Upper lobe of left lung (tissue), 6 donors: ENCODE measurements around the gene NAMPT. TPM values are rescaled to one million over a fixed set of nuclear protein-coding genes. Genes with fewer than 3 reads are reported as not detected.

Source experiments
- ATAC-seq, 2 donors: fragments of 200-7000 bp; cut with Tn5 transposase; one replicate each; pipeline ENCODE4 v1.9.1; 2022; ENCODE audit warnings: mild to moderate bottlenecking in 2 of 2, moderate library complexity in 2 of 2; ENCODE audit not compliant: low FRiP score in 2 of 2
- DNase-seq, 2 donors: peaks; one replicate each; pipeline ENCODE4 v3.0.0-alpha.2; 2019 to 2020
- H3K27ac ChIP-seq, 4 donors: fragments of 200-600 bp; sonication (generic); one replicate each; pipeline ENCODE4 v1.5.1; 2016 to 2019
- H3K27me3 ChIP-seq, 4 donors: fragments of 200-600 bp; sonication (generic); one replicate each; pipeline ENCODE4 v1.5.1; 2017 to 2019
- H3K36me3 ChIP-seq, 4 donors: fragments of 200-600 bp; sonication (generic); one replicate each; pipeline ENCODE4 v1.5.1; 2016 to 2019
- H3K4me1 ChIP-seq, 4 donors: fragments of 200-600 bp; sonication (generic); one replicate each; pipeline ENCODE4 v1.5.1; 2018 to 2019
- H3K4me3 ChIP-seq, 4 donors: fragments of 200-600 bp; sonication (generic); one replicate each; pipeline ENCODE4 v1.5.1; 2017 to 2019; ENCODE audit warnings: mild to moderate bottlenecking in 2 of 4, moderate library complexity in 1 of 4
- H3K9me3 ChIP-seq, 4 donors: fragments of 200-600 bp; sonication (generic); one replicate each; pipeline ENCODE4 v1.5.1; 2018 to 2019
- EP300 ChIP-seq, 4 donors: sonication (generic); formaldehyde crosslinking; IDR thresholded peaks; one replicate each; pipeline ENCODE4 v1.5.1; 2017; ENCODE audit warnings: antibody characterized with exemption in 4 of 4, control low read depth in 2 of 4
- POLR2A ChIP-seq, 4 donors: fragments of 450-650 bp; IDR thresholded peaks; one replicate each; pipeline ENCODE4 v1.5.1; 2016 to 2017; ENCODE audit warnings: antibody characterized with exemption in 4 of 4, mild to moderate bottlenecking in 2 of 4
- POLR2AphosphoS5 ChIP-seq, 2 donors: sonication (generic); formaldehyde crosslinking; IDR thresholded peaks; one replicate each; pipeline ENCODE4 v1.5.1; 2017; ENCODE audit warnings: antibody characterized with exemption in 2 of 2
- WGBS, 2 donors: methylation state at CpG; one replicate each; pipeline ENCODE4 v1.1.5; 2017 to 2018; 5-methylcytosine and 5-hydroxymethylcytosine counted together
- total RNA-seq, 6 donors: library from RNA; depleted of rRNA in 4 of 6; stranded (reverse); fragments of >200 nt in 4 of 6; gene quantifications; one replicate each; pipeline versions ENCODE4 v1.1.0 to v1.2.1, GENCODE V29; 2016 to 2021
- TF ChIP-seq, protein P1 (sequence below), 6 experiments: fragments of 450-650 bp in 4 of 6; fragments of 200-600 bp in 2 of 6; sonication (generic) in 2 of 6; IDR thresholded peaks; one replicate each; pipeline ENCODE4 v1.5.1; 2016 to 2019; ENCODE audit warnings: antibody characterized with exemption in 6 of 6
- donor health status: DM: no; HTN: no; CAD: no; lungs with moderate emphysema.
- donor health status: DM: no; HTN: yes; CAD: no; lungs with severe emphysema.

Gene NAMPT
- total RNA-seq, 6 donors from 2014 or later = 129 to 326 (median 212) TPM

DNA sequence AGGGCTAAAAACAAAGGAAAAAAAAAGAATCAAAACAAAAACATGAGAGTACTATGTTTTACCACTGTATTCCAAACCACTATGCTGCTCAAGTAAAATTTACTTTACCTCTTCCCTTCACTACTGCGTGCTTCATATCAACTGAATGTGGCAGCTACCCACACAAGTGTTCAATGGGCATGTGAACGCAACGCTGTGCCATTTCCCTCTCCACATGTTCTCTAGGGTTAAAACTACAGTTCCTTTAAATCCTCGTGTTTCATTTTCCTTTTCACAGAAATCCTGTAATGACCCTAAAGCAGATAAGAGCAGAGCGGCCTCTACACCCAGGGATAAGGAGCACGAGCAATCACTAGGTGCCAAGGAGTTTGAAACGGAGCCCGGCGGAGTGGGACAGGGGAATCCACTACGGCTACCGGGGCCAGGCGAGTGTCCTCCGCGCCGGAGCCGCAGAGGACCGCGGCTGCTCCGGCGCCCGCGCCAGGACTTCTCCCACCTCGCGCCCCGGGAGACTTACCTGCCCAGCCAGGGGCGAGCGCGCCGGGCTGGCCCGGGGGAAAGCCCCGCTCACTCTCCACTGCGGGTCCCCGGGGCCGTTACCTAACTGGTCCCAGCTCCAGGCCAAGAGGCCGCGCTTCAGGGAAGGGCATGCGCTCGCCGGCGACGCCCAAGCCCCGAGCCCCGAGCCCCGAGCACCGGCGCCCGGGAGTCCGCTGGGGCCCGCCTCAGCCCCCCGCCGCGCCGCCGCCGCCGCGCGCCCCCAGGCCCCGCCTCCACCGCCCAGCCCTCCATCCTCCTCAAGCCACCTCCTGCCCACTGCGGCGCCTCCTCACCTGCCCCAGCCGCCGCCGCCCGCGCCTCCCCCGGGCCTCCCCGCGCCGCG lies 711 bp downstream of the NAMPT start:
- ATAC-seq (peak; percentile 1 to 44), DNase-seq (peak; percentile 63 to 95)
- Histone ChIP-seq H3K4me1 (peaks cover 26 to 44% (median 36%) of the 10 kb centered on the region in 4 donors), H3K4me3 (peak overlapping the region; percentile 58 to 86 (median 77)), H3K36me3 (peaks cover 0 to 9% (median 0%) of the 10 kb centered on the region in 4 donors), H3K27ac (peak overlapping the region; percentile 98 to 100 (median 98)), H3K27me3 (no peaks in the 10 kb centered on the region), H3K9me3 (no peaks in the 10 kb centered on the region)
- TF ChIP-seq EP300 (IDR thresholded peaks at IDR 0.05) (no peak), POLR2AphosphoS5 (IDR thresholded peaks at IDR 0.05) (peak; percentile 51 to 74), POLR2A (IDR thresholded peaks at IDR 0.05) (peak in 3 of 4 donors; percentile 13 to 72 (median 68))
- TF ChIP-seq, protein P1, sequence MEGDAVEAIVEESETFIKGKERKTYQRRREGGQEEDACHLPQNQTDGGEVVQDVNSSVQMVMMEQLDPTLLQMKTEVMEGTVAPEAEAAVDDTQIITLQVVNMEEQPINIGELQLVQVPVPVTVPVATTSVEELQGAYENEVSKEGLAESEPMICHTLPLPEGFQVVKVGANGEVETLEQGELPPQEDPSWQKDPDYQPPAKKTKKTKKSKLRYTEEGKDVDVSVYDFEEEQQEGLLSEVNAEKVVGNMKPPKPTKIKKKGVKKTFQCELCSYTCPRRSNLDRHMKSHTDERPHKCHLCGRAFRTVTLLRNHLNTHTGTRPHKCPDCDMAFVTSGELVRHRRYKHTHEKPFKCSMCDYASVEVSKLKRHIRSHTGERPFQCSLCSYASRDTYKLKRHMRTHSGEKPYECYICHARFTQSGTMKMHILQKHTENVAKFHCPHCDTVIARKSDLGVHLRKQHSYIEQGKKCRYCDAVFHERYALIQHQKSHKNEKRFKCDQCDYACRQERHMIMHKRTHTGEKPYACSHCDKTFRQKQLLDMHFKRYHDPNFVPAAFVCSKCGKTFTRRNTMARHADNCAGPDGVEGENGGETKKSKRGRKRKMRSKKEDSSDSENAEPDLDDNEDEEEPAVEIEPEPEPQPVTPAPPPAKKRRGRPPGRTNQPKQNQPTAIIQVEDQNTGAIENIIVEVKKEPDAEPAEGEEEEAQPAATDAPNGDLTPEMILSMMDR (IDR thresholded peaks at IDR 0.05) = no peak
- WGBS, 2 donors = 0 to 1% methylated on average over 27 to 30 of the region's 72 CpGs

- peaks cover 0 to 9% (median 0%) of the 10 kb centered on the region in 4 donors for H3K36me3 ChIP-seq
- H3K27me3 ChIP-seq = no peaks in the 10 kb centered on the region
- DNase-seq (no peak), ATAC-seq (no peak)
- peak overlapping the region; percentile 98 to 100 (median 98) for H3K27ac ChIP-seq
- peak overlapping the region; percentile 58 to 86 (median 77) for H3K4me3 ChIP-seq
- no peak for TF ChIP-seq POLR2AphosphoS5 (IDR thresholded peaks at IDR 0.05)
- peak in 1 of 4 donors; percentile 29 for TF ChIP-seq EP300 (IDR thresholded peaks at IDR 0.05)
- peaks cover 32 to 50% (median 41%) of the 10 kb centered on the region in 4 donors for H3K4me1 ChIP-seq
- no peaks in the 10 kb centered on the region for H3K9me3 ChIP-seq
- WGBS, 2 donors = 29 to 38% methylated on average over 5 of the region's 5 CpGs
Observed at GRCh38 chr7:106283501-106283830, 1.3 kb downstream of the NAMPT start.

GRCh38 chr7:106282852-106283251 lies 1.9 kb downstream of the NAMPT start:
- Histone ChIP-seq H3K4me3 (peak overlapping the region; percentile 18 to 86 (median 77)), H3K27ac (peak overlapping the region; percentile 98 to 100 (median 98)), H3K9me3 (no peaks in the 10 kb centered on the region), H3K27me3 (no peaks in the 10 kb centered on the region), H3K36me3 (peaks cover 0 to 9% (median 0%) of the 10 kb centered on the region in 4 donors), H3K4me1 (peaks cover 33 to 56% (median 46%) of the 10 kb centered on the region in 4 donors)
- ATAC-seq (no peak), DNase-seq (no peak)
- TF ChIP-seq POLR2A (IDR thresholded peaks at IDR 0.05) (no peak), EP300 (IDR thresholded peaks at IDR 0.05) (no peak)
- 69 to 78% methylated on average over 3 of the region's 3 CpGs for WGBS, 2 donors

DNA sequence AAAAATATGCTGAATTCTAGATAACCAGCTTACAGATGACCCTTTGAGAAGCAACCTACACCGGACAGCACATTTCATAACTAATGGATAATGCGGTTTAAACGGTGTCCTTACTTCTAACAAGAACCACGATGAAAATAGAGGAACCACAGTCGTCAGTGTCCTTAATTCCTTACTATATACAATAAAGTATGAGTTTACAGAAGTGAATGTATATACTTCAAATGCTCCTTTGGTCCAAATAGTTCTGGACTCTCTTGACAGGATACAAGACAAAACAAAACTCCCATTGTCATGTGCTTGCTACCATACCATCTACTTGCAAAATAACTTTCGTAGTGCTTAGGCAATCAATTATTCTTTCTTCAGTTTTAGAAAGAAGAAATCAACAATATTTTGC lies 2.4 kb downstream of the NAMPT start:
- Histone ChIP-seq H3K9me3 (no peaks in the 10 kb centered on the region), H3K4me1 (peaks cover 37 to 61% (median 49%) of the 10 kb centered on the region in 4 donors), H3K36me3 (peaks cover 0 to 12% (median 0%) of the 10 kb centered on the region in 4 donors), H3K4me3 (peak overlapping the region; percentile 18 to 86 (median 77)), H3K27me3 (no peaks in the 10 kb centered on the region), H3K27ac (peak overlapping the region; percentile 98 to 100 (median 98))
- WGBS, 2 donors = 67 to 72% methylated on average over 6 of the region's 6 CpGs
- DNase-seq (no peak), ATAC-seq (no peak)
- TF ChIP-seq, protein P1 (IDR thresholded peaks at IDR 0.05) = no peak
- TF ChIP-seq POLR2AphosphoS5 (IDR thresholded peaks at IDR 0.05) (peak in 1 of 2 donors; percentile 67), EP300 (IDR thresholded peaks at IDR 0.05) (no peak), POLR2A (IDR thresholded peaks at IDR 0.05) (peak in 1 of 4 donors; percentile 25)

- peaks cover 37 to 64% (median 50%) of the 10 kb centered on the region in 4 donors for H3K4me1 ChIP-seq
- 90 to 94% methylated on average over 5 of the region's 5 CpGs for WGBS, 2 donors
- no peak for DNase-seq
- peak overlapping the region; percentile 1 to 86 (median 77) for H3K4me3 ChIP-seq
- no peak for ATAC-seq
- H3K36me3 ChIP-seq = peaks cover 0 to 18% (median under 1%) of the 10 kb centered on the region in 4 donors
- no peaks in the 10 kb centered on the region for H3K9me3 ChIP-seq
- no peaks in the 10 kb centered on the region for H3K27me3 ChIP-seq
- TF ChIP-seq POLR2AphosphoS5 (IDR thresholded peaks at IDR 0.05) (no peak), POLR2A (IDR thresholded peaks at IDR 0.05) (no peak), EP300 (IDR thresholded peaks at IDR 0.05) (no peak)
- TF ChIP-seq, protein P1 (IDR thresholded peaks at IDR 0.05) = no peak
- peak overlapping the region; percentile 98 to 100 (median 98) for H3K27ac ChIP-seq
Observed at GRCh38 chr7:106281585-106282318, 3.0 kb downstream of the NAMPT start.
